Right forelimb (tissue), 1 donor: Measurements from ENCODE around the gene TMEM100.
A peak's percentile ranks its signal among the peaks of the same experiment; 100 is the strongest.

Experiments
- DNase-seq: peaks from one replicate; pipeline ENCODE4 v3.0.0-alpha.2; 2018

Gene TMEM100

GRCh38 chr17:55717898-55718735 is 4.5 kb downstream of the TMEM100 start:
- peak; percentile 85 for DNase-seq

- DNase-seq, result no peak
Measured at GRCh38 chr17:55717432-55717831, 5.2 kb downstream of the TMEM100 start.

GRCh38 chr17:55710829-55711496 is 11.7 kb downstream of the TMEM100 start:
- DNase-seq, result no peak

GRCh38 chr17:55710410-55710809 is 12.3 kb downstream of the TMEM100 start:
- no peak for DNase-seq

GRCh38 chr17:55709984-55710383 is 12.7 kb downstream of the TMEM100 start:
- no peak for DNase-seq

GRCh38 chr17:55709440-55709839 is 13.2 kb downstream of the TMEM100 start:
- DNase-seq, result no peak

- no peak for DNase-seq
Measured at GRCh38 chr17:55708175-55708974, 14.3 kb downstream of the TMEM100 start.

- DNase-seq, result no peak
Measured at GRCh38 chr17:55706808-55707773, 15.6 kb downstream of the TMEM100 start.

- no peak for DNase-seq
Measured at GRCh38 chr17:55705847-55706246, 16.8 kb downstream of the TMEM100 start.

GRCh38 chr17:55704401-55704800 is 18.3 kb downstream of the TMEM100 start:
- DNase-seq, result no peak

GRCh38 chr17:55702150-55702549 is 20.5 kb downstream of the TMEM100 start:
- DNase-seq, result no peak

GRCh38 chr17:55699181-55699860 is 23.3 kb downstream of the TMEM100 start:
- no peak for DNase-seq

GRCh38 chr17:55694286-55694910 is 28.3 kb downstream of the TMEM100 start:
- DNase-seq, result no peak

- no peak for DNase-seq
Measured at GRCh38 chr17:55693254-55694216, 29.1 kb downstream of the TMEM100 start.

GRCh38 chr17:55692276-55692675 is 30.4 kb downstream of the TMEM100 start:
- DNase-seq, result no peak

- DNase-seq, result no peak
Measured at GRCh38 chr17:55691666-55692065, 31.0 kb downstream of the TMEM100 start.

- DNase-seq, result no peak
Measured at GRCh38 chr17:55690105-55690508, 32.6 kb downstream of the TMEM100 start.

GRCh38 chr17:55689672-55690071 is 33.0 kb downstream of the TMEM100 start:
- DNase-seq, result no peak

- DNase-seq, result no peak
Measured at GRCh38 chr17:55688057-55688456, 34.6 kb downstream of the TMEM100 start.

- DNase-seq, result no peak
Measured at GRCh38 chr17:55687037-55687436, 35.6 kb downstream of the TMEM100 start.
